22Rv1 (cell line): ENCODE measurements around the gene TCAP.

ENCODE experiments used
- H3K27ac ChIP-seq: fragments of 450-650 bp; 2 replicates; pipeline ENCODE4 v1.5.1; 2017
- CTCF ChIP-seq: fragments of 450-650 bp; IDR thresholded peaks from 2 replicates; pipeline ENCODE4 v1.5.1; 2017; ENCODE audit warnings: mild to moderate bottlenecking
- ZFX ChIP-seq: fragments of 450-650 bp; IDR thresholded peaks from 2 replicates; pipeline ENCODE4 v1.6.1; 2017; ENCODE audit warnings: antibody characterized with exemption, borderline replicate concordance

TCAP gene

GRCh38 chr17:39631403-39631802, 33.7 kb upstream of the TCAP start:
- peak overlapping the region; percentile 80 for H3K27ac ChIP-seq
- no peak for TF ChIP-seq CTCF
- TF ChIP-seq ZFX = no peak

GRCh38 chr17:39632153-39632941, 32.8 kb upstream of the TCAP start:
- no peak for TF ChIP-seq ZFX
- no peak for TF ChIP-seq CTCF
- peak overlapping the region; percentile 80 for H3K27ac ChIP-seq

- peak overlapping the region; percentile 80 for H3K27ac ChIP-seq
- TF ChIP-seq ZFX = no peak
- no peak for TF ChIP-seq CTCF
Measured at GRCh38 chr17:39633570-39634183, 31.5 kb upstream of the TCAP start.

DNA sequence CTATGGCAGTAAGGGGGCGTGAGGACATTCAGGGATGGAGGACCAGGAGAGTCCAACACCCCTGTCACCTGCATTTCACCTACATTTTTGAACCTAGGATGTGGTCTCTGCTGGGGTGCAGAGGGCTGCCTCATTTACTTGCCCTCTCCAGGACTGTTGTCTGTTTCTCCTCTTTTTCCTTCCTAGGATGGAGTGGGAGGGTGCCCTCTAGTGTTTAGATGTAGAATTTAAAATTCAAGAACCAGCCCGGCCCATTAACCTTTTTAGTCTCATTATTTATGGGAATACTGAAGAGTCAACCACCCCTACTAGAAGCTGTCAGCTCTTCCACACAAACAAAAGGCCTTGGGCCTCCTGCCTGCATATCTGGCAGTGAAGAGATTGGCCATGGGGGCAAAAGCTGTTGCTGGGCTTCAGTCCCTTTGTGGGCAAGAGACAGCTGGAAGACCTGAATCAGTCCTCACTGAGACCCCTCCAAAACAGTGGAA, 30.7 kb upstream of the TCAP start:
- TF ChIP-seq CTCF = peak; percentile 91
- TF ChIP-seq ZFX = no peak
- peak overlapping the region; percentile 80 for H3K27ac ChIP-seq

GRCh38 chr17:39635614-39636176, 29.5 kb upstream of the TCAP start:
- H3K27ac ChIP-seq = peak overlapping the region; percentile 74; the same call in 1 of the 2 replicates
- TF ChIP-seq ZFX = no peak
- TF ChIP-seq CTCF = no peak

- no peak for TF ChIP-seq CTCF
- TF ChIP-seq ZFX = no peak
- H3K27ac ChIP-seq = peak overlapping the region; percentile 74
Measured at GRCh38 chr17:39636587-39636926, 28.6 kb upstream of the TCAP start.
